ENCODE results near the gene RNASE12. TPM values are rescaled to one million over a fixed set of nuclear protein-coding genes. Genes with fewer than 3 reads are reported as not detected.

Gene RNASE12
- total RNA-seq, 2 experiments from 2014 or later = not detected

DNA sequence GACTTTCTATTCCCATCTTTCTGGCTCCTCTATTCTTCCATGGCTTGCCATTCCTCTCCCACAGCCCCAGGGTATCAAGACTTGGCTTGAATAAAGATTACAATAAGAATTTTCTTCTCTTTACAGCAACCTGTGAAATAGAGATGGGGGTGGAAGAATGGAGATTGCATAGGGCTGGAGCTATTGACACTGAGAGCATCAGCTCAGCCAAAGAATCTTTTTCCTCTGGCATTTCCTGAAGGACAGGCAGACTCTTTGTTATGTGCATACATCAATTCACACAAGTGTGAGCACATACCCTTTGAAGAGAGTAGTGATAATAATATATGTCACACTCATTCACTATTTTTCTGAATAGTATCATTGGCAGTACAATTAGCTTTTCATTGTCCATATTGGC, 8.0 kb downstream of the RNASE12 start:
- Mint-ChIP-seq H3K9me3 (peaks cover 4% of the 10 kb centered on the region), H3K36me3 (ENCODE audit: low read depth) (no peaks in the 10 kb centered on the region), H3K27me3 (no peaks in the 10 kb centered on the region), H3K4me3 (no peak overlapping the region), H3K4me1 (ENCODE audit: low read depth) (no peaks in the 10 kb centered on the region), H3K27ac (no peak overlapping the region)
- Histone ChIP-seq H3K27ac (ENCODE audit: low read depth in 1 of 2, low read length in 2 of 2) (no peak overlapping the region), H3K4me1 (ENCODE audit: insufficient read depth, low read length) (no peaks in the 10 kb centered on the region), H3K9me3 (ENCODE audit: control insufficient read depth in 1 of 2, insufficient read depth in 1 of 2, low read length in 2 of 2) (no peaks in the 10 kb centered on the region), H3K36me3 (ENCODE audit: insufficient read depth, low read length) (no peaks in the 10 kb centered on the region), H3K4me3 (ENCODE audit: low read length) (no peak overlapping the region), H3K27me3 (ENCODE audit: control insufficient read depth in 1 of 2, insufficient read depth in 2 of 2, low read length in 2 of 2) (no peaks in the 10 kb centered on the region)
- intact Hi-C loops (cut with DNase I, micrococcal nuclease) = no loop called here
- TF ChIP-seq, protein P1, sequence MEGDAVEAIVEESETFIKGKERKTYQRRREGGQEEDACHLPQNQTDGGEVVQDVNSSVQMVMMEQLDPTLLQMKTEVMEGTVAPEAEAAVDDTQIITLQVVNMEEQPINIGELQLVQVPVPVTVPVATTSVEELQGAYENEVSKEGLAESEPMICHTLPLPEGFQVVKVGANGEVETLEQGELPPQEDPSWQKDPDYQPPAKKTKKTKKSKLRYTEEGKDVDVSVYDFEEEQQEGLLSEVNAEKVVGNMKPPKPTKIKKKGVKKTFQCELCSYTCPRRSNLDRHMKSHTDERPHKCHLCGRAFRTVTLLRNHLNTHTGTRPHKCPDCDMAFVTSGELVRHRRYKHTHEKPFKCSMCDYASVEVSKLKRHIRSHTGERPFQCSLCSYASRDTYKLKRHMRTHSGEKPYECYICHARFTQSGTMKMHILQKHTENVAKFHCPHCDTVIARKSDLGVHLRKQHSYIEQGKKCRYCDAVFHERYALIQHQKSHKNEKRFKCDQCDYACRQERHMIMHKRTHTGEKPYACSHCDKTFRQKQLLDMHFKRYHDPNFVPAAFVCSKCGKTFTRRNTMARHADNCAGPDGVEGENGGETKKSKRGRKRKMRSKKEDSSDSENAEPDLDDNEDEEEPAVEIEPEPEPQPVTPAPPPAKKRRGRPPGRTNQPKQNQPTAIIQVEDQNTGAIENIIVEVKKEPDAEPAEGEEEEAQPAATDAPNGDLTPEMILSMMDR (IDR thresholded peaks at IDR 0.05) = no peak
- no peak for DNase-seq
- ATAC-seq (ENCODE audit: poor library complexity) = no peak
- ChIA-PET POLR2A (interaction anchor here (0.9 kb wide), 1 partner anchor 52 kb away, joined by 3 read pairs; no protein-coding TSS in a partner anchor), CTCF (no interaction called here)

DNA sequence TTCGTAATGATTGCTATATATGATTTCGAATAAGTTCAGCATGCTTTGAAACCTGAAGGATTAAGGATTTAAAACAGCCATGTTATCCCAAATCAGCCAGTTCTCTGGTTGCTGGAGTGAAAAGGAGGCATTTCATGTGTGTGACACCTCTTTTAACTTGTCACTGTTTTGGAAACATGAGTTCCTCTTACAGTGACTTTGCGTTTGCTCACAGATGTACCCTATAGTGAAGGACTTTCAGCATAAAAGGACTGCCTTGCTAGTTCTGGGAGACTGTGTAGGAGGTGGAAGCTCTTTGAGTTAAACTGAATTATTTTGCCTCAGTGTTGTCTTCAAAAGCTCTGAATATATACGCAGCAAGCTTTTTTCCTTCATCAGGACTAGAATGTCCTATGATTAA, 10.9 kb downstream of the RNASE12 start:
- TF ChIP-seq, protein P1 (IDR thresholded peaks at IDR 0.05) = no peak
- intact Hi-C loops (cut with DNase I, micrococcal nuclease) = no loop called here
- H3K4me1 Mint-ChIP-seq (ENCODE audit: low read depth) = no peaks in the 10 kb centered on the region
- Histone ChIP-seq H3K27ac (ENCODE audit: low read depth in 1 of 2, low read length in 2 of 2) (no peak overlapping the region), H3K9me3 (ENCODE audit: control insufficient read depth in 1 of 2, insufficient read depth in 1 of 2, low read length in 2 of 2) (no peaks in the 10 kb centered on the region), H3K27me3 (ENCODE audit: control insufficient read depth in 1 of 2, insufficient read depth in 2 of 2, low read length in 2 of 2) (no peaks in the 10 kb centered on the region), H3K36me3 (ENCODE audit: insufficient read depth, low read length) (no peaks in the 10 kb centered on the region), H3K4me3 (ENCODE audit: low read length) (no peak overlapping the region), H3K4me1 (ENCODE audit: insufficient read depth, low read length) (no peaks in the 10 kb centered on the region)
- no peaks in the 10 kb centered on the region for H3K27me3 Mint-ChIP-seq
- H3K9me3 Mint-ChIP-seq = no peaks in the 10 kb centered on the region
- H3K27ac Mint-ChIP-seq = no peak overlapping the region
- no peaks in the 10 kb centered on the region for H3K36me3 Mint-ChIP-seq (ENCODE audit: low read depth)
- no peak for ATAC-seq (ENCODE audit: poor library complexity)
- DNase-seq = no peak
- ChIA-PET POLR2A (no interaction called here), CTCF (no interaction called here)
- no peak overlapping the region for H3K4me3 Mint-ChIP-seq

DNA sequence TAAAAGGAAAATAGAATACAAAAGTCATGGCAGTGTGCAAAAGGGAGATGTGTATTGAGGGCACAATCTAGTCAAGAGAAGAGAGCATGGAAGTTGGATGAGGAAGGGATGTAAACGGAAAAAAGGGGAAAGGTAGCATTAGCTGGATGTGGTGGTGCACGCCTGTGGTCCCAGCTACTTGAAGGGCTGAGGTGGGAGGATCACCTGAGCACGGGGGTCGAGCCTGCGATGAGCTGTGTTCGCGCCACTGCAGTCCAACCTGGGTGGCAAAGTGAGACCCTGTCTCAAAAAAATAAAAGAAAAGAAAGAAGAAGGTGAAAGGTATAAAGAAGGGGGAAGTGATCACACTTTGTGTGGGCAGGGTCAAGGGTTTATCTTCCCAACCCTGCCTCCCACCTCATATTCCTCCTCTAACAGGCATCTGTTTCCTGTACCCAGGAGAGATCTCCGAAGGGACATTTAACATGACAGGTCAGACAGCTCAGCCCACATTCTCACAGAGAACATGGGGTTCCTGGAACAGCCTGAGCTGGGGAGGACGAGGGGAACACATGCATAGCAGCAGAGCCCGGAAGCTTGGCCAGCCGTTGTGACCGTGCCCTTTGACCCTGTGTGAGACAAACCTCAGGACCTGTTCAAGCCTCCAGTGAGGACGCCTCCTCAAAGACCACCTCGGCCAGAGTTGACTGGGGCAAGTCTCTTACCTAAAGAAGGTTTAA, 12.2 kb downstream of the RNASE12 start:
- H3K4me3 ChIP-seq (ENCODE audit: low read length) = no peak overlapping the region
- ATAC-seq (ENCODE audit: poor library complexity) (no peak), DNase-seq (no peak)
- H3K27ac Mint-ChIP-seq = no peak overlapping the region
- no peaks in the 10 kb centered on the region for H3K27me3 ChIP-seq (ENCODE audit: control insufficient read depth in 1 of 2, insufficient read depth in 2 of 2, low read length in 2 of 2)
- ChIA-PET CTCF (no interaction called here), POLR2A (no interaction called here)
- H3K4me3 Mint-ChIP-seq = no peak overlapping the region
- TF ChIP-seq, protein P1 (IDR thresholded peaks at IDR 0.05) = no peak
- no peaks in the 10 kb centered on the region for H3K4me1 Mint-ChIP-seq (ENCODE audit: low read depth)
- intact Hi-C loops (cut with DNase I, micrococcal nuclease) = no loop called here
- H3K36me3 ChIP-seq (ENCODE audit: insufficient read depth, low read length) = no peaks in the 10 kb centered on the region
- no peaks in the 10 kb centered on the region for H3K27me3 Mint-ChIP-seq
- no peak overlapping the region for H3K27ac ChIP-seq (ENCODE audit: low read depth in 1 of 2, low read length in 2 of 2)
- no peaks in the 10 kb centered on the region for H3K9me3 ChIP-seq (ENCODE audit: control insufficient read depth in 1 of 2, insufficient read depth in 1 of 2, low read length in 2 of 2)
- no peaks in the 10 kb centered on the region for H3K9me3 Mint-ChIP-seq
- no peaks in the 10 kb centered on the region for H3K36me3 Mint-ChIP-seq (ENCODE audit: low read depth)
- no peaks in the 10 kb centered on the region for H3K4me1 ChIP-seq (ENCODE audit: insufficient read depth, low read length)
